PC-3 (cell line): ENCODE data around the gene PROSER2. TPM values are rescaled to one million over a fixed set of nuclear protein-coding genes. Genes with fewer than 3 reads are reported as not detected.

Experiments used
- ATAC-seq: fragments of 200-7000 bp; cut with Tn5 transposase; 2 replicates; pipeline ENCODE4 v1.9.1; 2020; ENCODE audit warnings: mild to moderate bottlenecking, moderate library complexity
- BruUV-seq: library from RNA; stranded (reverse); fragments of 400-500 nt; replicated peaks from 2 replicates; lab custom pipeline; 2021; lab: Mats Ljungman, UMichigan
- CTCF ChIA-PET: fragments of 300-600 bp; sonication (Branson Sonifier 250); formaldehyde crosslinking; loops from one replicate; lab custom pipeline; 2022; ENCODE audit warnings: antibody characterized with exemption; lab: Charles Lee
- POLR2A ChIA-PET: fragments of 300-600 bp; sonication (Branson Sonifier 250); formaldehyde crosslinking; loops from one replicate; lab custom pipeline; 2022; ENCODE audit warnings: antibody characterized with exemption; ENCODE audit not compliant: unreplicated experiment; lab: Charles Lee
- DNase-seq: peaks from one replicate; pipeline ENCODE4 v3.0.0-alpha.2; 2015
- H2AFZ ChIP-seq: fragments of 300-600 bp; sonication (generic); 2 replicates; pipeline ENCODE4 v1.6.0; 2016; ENCODE audit warnings: antibody characterized with exemption, low read length
- H3F3A ChIP-seq: fragments of 300-600 bp; sonication (generic); one replicate; pipeline ENCODE4 v1.6.0; 2017; ENCODE audit warnings: antibody characterized with exemption, low read length, control low read depth, mild to moderate bottlenecking; ENCODE audit not compliant: unreplicated experiment
- H3K27ac ChIP-seq: fragments of 300-600 bp; sonication (generic); 2 replicates; pipeline ENCODE4 v1.5.1; 2016; ENCODE audit warnings: mild to moderate bottlenecking, low read length
- H3K27me3 ChIP-seq: fragments of 300-600 bp; sonication (generic); 2 replicates; pipeline ENCODE4 v1.6.1; 2016; ENCODE audit warnings: low read length, mixed read lengths
- H3K36me3 ChIP-seq: fragments of 300-600 bp; sonication (generic); 2 replicates; pipeline ENCODE4 v1.6.1; 2016; ENCODE audit warnings: low read depth, mixed run types, low read length, mixed read lengths
- H3K4me1 ChIP-seq: fragments of 300-600 bp; sonication (generic); 2 replicates; pipeline ENCODE4 v1.5.1; 2016; ENCODE audit warnings: low read length; ENCODE audit not compliant: insufficient read depth
- H3K4me2 ChIP-seq: fragments of 300-600 bp; sonication (generic); 2 replicates; pipeline ENCODE4 v1.6.0; 2016; ENCODE audit warnings: low read length
- H3K4me3 ChIP-seq: fragments of 300-600 bp; sonication (generic); 2 replicates; pipeline ENCODE4 v1.5.1; 2016; ENCODE audit warnings: mild to moderate bottlenecking, low read length, mixed read lengths
- H3K79me2 ChIP-seq: fragments of 300-600 bp; sonication (generic); 2 replicates; pipeline ENCODE4 v1.6.1; 2017; ENCODE audit warnings: low read length, mixed read lengths
- H3K9ac ChIP-seq: fragments of 300-600 bp; sonication (generic); 2 replicates; pipeline ENCODE4 v1.6.0; 2016; ENCODE audit warnings: mild to moderate bottlenecking, low read length
- H3K9me2 ChIP-seq: fragments of 300-600 bp; sonication (generic); replicated peaks from 2 replicates; pipeline ENCODE4 v1.6.1; 2016; ENCODE audit warnings: mixed run types, low read length, mixed read lengths
- H3K9me3 ChIP-seq: fragments of 300-600 bp; sonication (generic); 2 replicates; pipeline ENCODE4 v1.6.1; 2016; ENCODE audit warnings: low read length, mixed read lengths
- H4K20me1 ChIP-seq: fragments of 300-600 bp; sonication (generic); 2 replicates; pipeline ENCODE4 v1.6.1; 2016; ENCODE audit warnings: low read length, mixed read lengths
- CTCF ChIP-seq: fragments of 300-600 bp; sonication (generic); conservative IDR thresholded peaks from 2 replicates; pipeline ENCODE4 v1.5.1; 2017; ENCODE audit warnings: antibody characterized with exemption, low read depth, mild to moderate bottlenecking, low read length
- EZH2 ChIP-seq: fragments of 300-600 bp; sonication (generic); IDR thresholded peaks from one replicate; pipeline ENCODE4 v1.6.1; 2017; ENCODE audit warnings: antibody characterized with exemption, mild to moderate bottlenecking, low read length; ENCODE audit not compliant: unreplicated experiment
- EZH2phosphoT487 ChIP-seq: fragments of 300-600 bp; sonication (generic); IDR thresholded peaks from 2 replicates; pipeline ENCODE4 v1.6.1; 2018; ENCODE audit warnings: mild to moderate bottlenecking, antibody characterized with exemption, low read length, borderline replicate concordance
- intact Hi-C: fragments of 100-400 bp; cut with micrococcal nuclease; formaldehyde crosslinking; loops from 2 replicates; pipeline ENCODE4 v1.9.0; 2023
- total RNA-seq: library from RNA; depleted of rRNA; stranded (reverse); fragments of >200 nt; gene quantifications from 2 replicates; pipeline ENCODE4 v1.2.3, GENCODE V29; 2014

The PROSER2 gene
- total RNA-seq, 1 experiment from 2014 or later, result 52.5 TPM

- no peak overlapping the region for H3K4me3 ChIP-seq
- TF ChIP-seq EZH2, result no peak
- TF ChIP-seq CTCF, result no peak
- no peak for TF ChIP-seq EZH2phosphoT487
- ATAC-seq (no peak), DNase-seq (no peak)
- ChIA-PET CTCF (no interaction called here), POLR2A (no interaction called here)
- no peaks in the 10 kb centered on the region for H3F3A ChIP-seq
- no peak overlapping the region for H3K27ac ChIP-seq
- no peaks in the 10 kb centered on the region for H3K9me2 ChIP-seq
- no peaks in the 10 kb centered on the region for H3K27me3 ChIP-seq
- H2AFZ ChIP-seq, result no peak overlapping the region
- H3K4me1 ChIP-seq, result no peaks in the 10 kb centered on the region
- H3K4me2 ChIP-seq, result no peak overlapping the region
- H3K9me3 ChIP-seq, result no peaks in the 10 kb centered on the region
- BruUV-seq, result no TSS peak
- intact Hi-C loops, result no loop called here
- no peaks in the 10 kb centered on the region for H4K20me1 ChIP-seq
- no peaks in the 10 kb centered on the region for H3K36me3 ChIP-seq
- H3K9ac ChIP-seq, result no peak overlapping the region
- no peaks in the 10 kb centered on the region for H3K79me2 ChIP-seq
Measured at GRCh38 chr10:11909618-11910017, 86.5 kb downstream of the PROSER2 start.

GRCh38 chr10:11910102-11910501 lies 86.9 kb downstream of the PROSER2 start:
- no peak for TF ChIP-seq CTCF
- TF ChIP-seq EZH2, result no peak
- no peak for TF ChIP-seq EZH2phosphoT487
- intact Hi-C loops, result no loop called here
- POLR2A ChIA-PET, result no interaction called here
- Histone ChIP-seq H2AFZ (no peak overlapping the region), H3K27ac (no peak overlapping the region), H3K4me3 (no peak overlapping the region), H3K9ac (no peak overlapping the region), H3F3A (no peaks in the 10 kb centered on the region), H3K27me3 (no peaks in the 10 kb centered on the region), H3K9me3 (no peaks in the 10 kb centered on the region), H3K4me2 (no peak overlapping the region), H3K36me3 (no peaks in the 10 kb centered on the region), H4K20me1 (no peaks in the 10 kb centered on the region), H3K9me2 (no peaks in the 10 kb centered on the region), H3K4me1 (no peaks in the 10 kb centered on the region), H3K79me2 (no peaks in the 10 kb centered on the region)
- DNase-seq, result no peak
- no peak for ATAC-seq
- no TSS peak for BruUV-seq
- CTCF ChIA-PET, result no interaction called here

GRCh38 chr10:11913079-11913641 lies 90.0 kb downstream of the PROSER2 start:
- no peaks in the 10 kb centered on the region for H3F3A ChIP-seq
- POLR2A ChIA-PET, result no interaction called here

More at GRCh38 chr10:11913079-11913641, 90.0 kb downstream of the PROSER2 start:
- Histone ChIP-seq H3K27ac (no peak overlapping the region), H4K20me1 (no peaks in the 10 kb centered on the region), H3K79me2 (no peaks in the 10 kb centered on the region), H2AFZ (no peak overlapping the region), H3K4me3 (no peak overlapping the region), H3K9ac (no peak overlapping the region), H3K4me1 (no peaks in the 10 kb centered on the region), H3K27me3 (no peaks in the 10 kb centered on the region), H3K9me3 (no peaks in the 10 kb centered on the region), H3K9me2 (no peaks in the 10 kb centered on the region), H3K4me2 (no peak overlapping the region), H3K36me3 (no peaks in the 10 kb centered on the region)
- CTCF ChIA-PET, result interaction anchor here (0.6 kb wide), 1 partner anchor 417 kb away, joined by 3 read pairs; no protein-coding TSS in a partner anchor
- no peak for ATAC-seq
- intact Hi-C loops, result no loop called here
- no peak for DNase-seq
- TF ChIP-seq EZH2, result no peak
- TF ChIP-seq EZH2phosphoT487, result no peak
- no peak for TF ChIP-seq CTCF
- BruUV-seq, result no TSS peak
